GM06990 (cell line): ENCODE data around the gene DAB2.

Experiments
- DNase-seq: peaks from one replicate; pipeline ENCODE4 v3.0.0-alpha.2; 2011; ENCODE audit not compliant: insufficient read length; ENCODE audit errors: extremely low read depth
- H3K27me3 ChIP-seq: replicated peaks from 2 replicates; pipeline ENCODE4 v1.6.0; 2011; ENCODE audit warnings: low read length; ENCODE audit not compliant: control insufficient read depth, insufficient read depth
- H3K36me3 ChIP-seq: 2 replicates; pipeline ENCODE4 v1.5.1; 2011; ENCODE audit warnings: low read length; ENCODE audit not compliant: control insufficient read depth, insufficient read depth
- H3K4me3 ChIP-seq: replicated peaks from 2 replicates; pipeline ENCODE4 v1.5.1; 2011; ENCODE audit warnings: low read depth, mild to moderate bottlenecking, control low read depth, low read length
- TF ChIP-seq, protein P1 (sequence below): IDR thresholded peaks from 2 replicates; pipeline ENCODE4 v1.5.1; 2011; ENCODE audit warnings: low read length, control low read depth, mild to moderate bottlenecking, inconsistent platforms; ENCODE audit not compliant: insufficient read depth, poor library complexity, severe bottlenecking

Gene DAB2

DNA sequence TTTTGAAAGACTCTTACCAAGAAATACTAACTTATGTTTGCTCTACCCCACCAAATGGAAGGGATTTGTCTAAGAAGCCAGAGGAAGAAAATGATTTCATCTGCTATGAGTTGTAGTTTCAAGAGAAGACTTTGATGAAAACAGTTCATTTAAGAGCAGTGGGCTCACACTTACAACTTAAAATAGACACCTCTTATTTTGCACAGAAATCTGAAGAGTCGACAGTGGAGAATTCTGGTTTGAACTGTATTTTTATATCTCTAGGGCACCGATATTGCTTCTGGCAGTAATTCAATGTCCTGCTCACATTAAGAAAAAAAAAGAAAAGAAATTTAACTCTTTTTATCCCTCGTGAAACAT lies 1.9 kb upstream of the DAB2 start:
- Histone ChIP-seq H3K4me3 (no peak overlapping the region), H3K36me3 (no peaks in the 10 kb centered on the region), H3K27me3 (peaks cover 4% of the 10 kb centered on the region)
- no peak for DNase-seq
- TF ChIP-seq, protein P1, sequence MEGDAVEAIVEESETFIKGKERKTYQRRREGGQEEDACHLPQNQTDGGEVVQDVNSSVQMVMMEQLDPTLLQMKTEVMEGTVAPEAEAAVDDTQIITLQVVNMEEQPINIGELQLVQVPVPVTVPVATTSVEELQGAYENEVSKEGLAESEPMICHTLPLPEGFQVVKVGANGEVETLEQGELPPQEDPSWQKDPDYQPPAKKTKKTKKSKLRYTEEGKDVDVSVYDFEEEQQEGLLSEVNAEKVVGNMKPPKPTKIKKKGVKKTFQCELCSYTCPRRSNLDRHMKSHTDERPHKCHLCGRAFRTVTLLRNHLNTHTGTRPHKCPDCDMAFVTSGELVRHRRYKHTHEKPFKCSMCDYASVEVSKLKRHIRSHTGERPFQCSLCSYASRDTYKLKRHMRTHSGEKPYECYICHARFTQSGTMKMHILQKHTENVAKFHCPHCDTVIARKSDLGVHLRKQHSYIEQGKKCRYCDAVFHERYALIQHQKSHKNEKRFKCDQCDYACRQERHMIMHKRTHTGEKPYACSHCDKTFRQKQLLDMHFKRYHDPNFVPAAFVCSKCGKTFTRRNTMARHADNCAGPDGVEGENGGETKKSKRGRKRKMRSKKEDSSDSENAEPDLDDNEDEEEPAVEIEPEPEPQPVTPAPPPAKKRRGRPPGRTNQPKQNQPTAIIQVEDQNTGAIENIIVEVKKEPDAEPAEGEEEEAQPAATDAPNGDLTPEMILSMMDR, result no peak

DNA sequence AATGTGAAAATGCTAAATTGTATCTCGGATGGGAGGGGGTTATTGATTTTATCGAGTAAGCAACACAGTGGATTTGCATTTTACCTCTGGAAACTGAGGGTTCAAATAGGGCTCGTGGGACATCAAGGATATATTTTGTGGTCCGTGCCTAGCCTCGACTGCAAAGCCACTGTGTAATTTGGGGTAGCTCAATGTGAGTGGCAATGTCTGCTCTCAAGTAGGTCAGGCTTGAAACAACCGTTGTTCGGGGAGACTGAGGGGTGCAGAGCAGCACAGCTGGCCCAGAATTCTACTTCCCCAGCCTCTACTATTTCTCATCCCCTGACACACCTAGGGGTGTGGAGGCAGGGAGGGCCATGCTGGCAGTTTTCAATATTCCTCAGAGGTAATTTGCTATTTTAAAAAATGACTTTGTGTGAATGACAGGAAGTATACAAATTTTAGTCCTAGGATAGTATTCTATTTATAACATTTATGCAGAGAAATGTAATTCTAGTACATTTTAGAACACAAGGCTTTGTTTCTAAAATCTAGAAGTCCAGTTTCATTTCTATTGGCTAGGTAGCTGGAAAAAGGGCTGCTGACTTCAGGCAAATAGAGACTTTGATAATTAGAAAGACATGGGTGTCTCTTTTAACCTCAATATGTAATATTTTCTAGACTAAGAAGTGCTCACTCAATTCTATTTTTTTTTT lies 1.4 kb upstream of the DAB2 start:
- no peak for DNase-seq
- Histone ChIP-seq H3K27me3 (peaks cover 4% of the 10 kb centered on the region), H3K36me3 (no peaks in the 10 kb centered on the region), H3K4me3 (no peak overlapping the region)
- TF ChIP-seq, protein P1, result no peak

DNA sequence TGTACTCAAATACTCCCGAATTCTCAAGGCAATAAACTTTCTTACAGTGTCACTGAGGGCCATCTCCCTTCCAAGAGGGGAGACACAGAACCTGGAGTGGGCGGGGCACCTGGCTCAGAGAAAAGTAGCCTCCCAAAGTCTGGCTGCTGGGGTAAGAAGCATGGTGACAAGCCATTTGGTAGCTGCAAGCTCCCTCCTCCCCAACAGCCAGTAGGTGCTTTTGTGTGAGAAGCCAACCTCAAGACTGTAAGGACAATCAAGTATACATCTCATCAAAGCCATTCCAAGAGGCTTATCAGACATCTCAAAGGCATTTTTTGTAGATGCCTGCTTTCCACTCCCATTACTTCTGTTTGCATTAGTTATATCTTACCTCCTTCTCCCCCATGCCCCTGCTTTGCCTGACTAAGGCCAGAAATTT lies 1.4 kb downstream of the DAB2 start:
- TF ChIP-seq, protein P1, result no peak
- H3K4me3 ChIP-seq, result no peak overlapping the region
- peaks cover 4% of the 10 kb centered on the region for H3K27me3 ChIP-seq
- H3K36me3 ChIP-seq, result no peaks in the 10 kb centered on the region
- DNase-seq, result no peak

DNA sequence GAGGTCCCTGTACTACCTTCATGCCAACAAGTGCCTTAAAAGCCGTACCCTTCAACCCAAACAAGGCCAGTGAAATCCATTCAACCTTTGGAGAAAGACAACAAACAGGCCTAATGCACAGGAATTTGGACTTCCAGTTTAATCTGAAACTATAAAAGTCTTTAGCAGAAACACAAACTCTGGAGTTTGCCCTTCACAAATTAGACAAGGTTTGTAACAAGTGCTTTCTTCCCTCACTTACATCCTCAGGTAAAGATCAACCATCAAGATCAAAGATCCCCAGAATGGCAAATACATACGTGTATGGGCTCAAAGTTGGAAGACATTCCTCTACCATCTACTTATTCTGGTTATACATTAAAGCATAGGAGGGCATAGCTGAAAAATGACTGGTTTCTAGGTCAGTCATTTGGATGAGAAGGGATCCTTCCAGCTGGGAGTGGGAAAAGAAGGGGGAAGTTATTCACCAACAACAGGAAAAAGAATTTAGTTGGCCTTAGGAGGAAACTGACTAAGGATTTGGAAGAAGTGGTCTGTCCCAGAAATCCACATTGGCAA lies 2.0 kb downstream of the DAB2 start:
- DNase-seq, result no peak
- TF ChIP-seq, protein P1, result no peak
- Histone ChIP-seq H3K4me3 (no peak overlapping the region), H3K36me3 (no peaks in the 10 kb centered on the region), H3K27me3 (peaks cover 4% of the 10 kb centered on the region)

DNA sequence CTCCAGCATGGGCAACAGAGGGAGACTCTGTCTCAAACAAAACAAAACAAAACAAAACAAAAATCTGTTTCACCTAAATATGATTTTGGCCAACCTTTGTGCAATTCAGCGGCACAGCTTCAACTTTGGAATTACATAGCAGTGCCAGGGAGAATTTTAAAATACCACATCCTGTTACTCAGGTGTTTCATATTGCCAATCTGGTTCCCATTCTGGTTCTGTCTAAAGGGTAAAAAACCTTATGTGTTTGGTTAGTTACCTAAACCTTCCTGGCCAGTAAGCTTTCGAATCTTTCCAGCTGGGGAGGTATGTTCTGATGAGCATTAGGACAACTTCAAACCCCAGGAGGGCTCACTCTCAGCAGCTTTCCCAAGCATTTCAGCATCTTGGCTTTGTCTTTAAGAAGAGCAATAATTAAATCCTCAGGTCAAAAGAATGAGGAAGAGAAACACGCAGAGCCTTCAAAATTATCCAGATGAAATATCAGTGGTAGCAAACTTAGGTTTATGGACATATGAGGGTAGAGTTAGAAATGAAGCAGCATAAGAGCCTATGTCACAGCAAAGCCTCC lies 2.7 kb downstream of the DAB2 start:
- DNase-seq, result no peak
- Histone ChIP-seq H3K36me3 (no peaks in the 10 kb centered on the region), H3K27me3 (peaks cover 4% of the 10 kb centered on the region), H3K4me3 (no peak overlapping the region)
- TF ChIP-seq, protein P1, result no peak
